GM12891 (cell line): ENCODE data around the gene NDST3.

ENCODE experiments used
- DNase-seq: peaks from one replicate; pipeline ENCODE4 v3.0.0; 2011; ENCODE audit warnings: low spot score; ENCODE audit not compliant: insufficient read length
- FAIRE-seq: peaks from 2 replicates; lab custom pipeline; 2011; peaks lifted over from hg19 to GRCh38; lab: Jason Lieb, UNC
- PAX5 ChIP-seq: IDR thresholded peaks from 2 replicates; pipeline ENCODE4 v1.6.1; 2011; ENCODE audit warnings: low read length, moderate library complexity, mild to moderate bottlenecking; ENCODE audit not compliant: insufficient read depth, severe bottlenecking
- POLR2A ChIP-seq: IDR thresholded peaks from 2 replicates; pipeline ENCODE4 v1.6.1; 2011; ENCODE audit warnings: low read depth, low read length, control low read depth
- POLR2AphosphoS5 ChIP-seq: IDR thresholded peaks from 2 replicates; pipeline ENCODE4 v1.6.1; 2011; ENCODE audit warnings: low read depth, low read length, control low read depth
- POU2F2 ChIP-seq: IDR thresholded peaks from 2 replicates; pipeline ENCODE4 v1.6.1; 2011; ENCODE audit warnings: low read depth, mild to moderate bottlenecking, control low read depth, low read length, moderate library complexity
- SPI1 ChIP-seq: IDR thresholded peaks from 2 replicates; pipeline ENCODE4 v1.6.1; 2011; ENCODE audit warnings: low read depth, low read length, control low read depth
- TAF1 ChIP-seq: IDR thresholded peaks from 2 replicates; pipeline ENCODE4 v1.6.1; 2011; ENCODE audit warnings: low read depth, low read length, control low read depth

Gene NDST3

GRCh38 chr4:118173126-118173525 lies 138.8 kb downstream of the NDST3 start:
- TF ChIP-seq SPI1 = no peak
- TF ChIP-seq POU2F2 = no peak
- no peak for TF ChIP-seq TAF1
- TF ChIP-seq PAX5 = no peak
- no peak for TF ChIP-seq POLR2A
- TF ChIP-seq POLR2AphosphoS5 = no peak
- no peak for FAIRE-seq
- no peak for DNase-seq

GRCh38 chr4:118173956-118174725 lies 139.9 kb downstream of the NDST3 start:
- no peak for DNase-seq
- no peak for TF ChIP-seq PAX5
- no peak for TF ChIP-seq POLR2A
- no peak for TF ChIP-seq POU2F2
- no peak for FAIRE-seq

- no peak for DNase-seq
- TF ChIP-seq POLR2AphosphoS5 (no peak), SPI1 (no peak), TAF1 (no peak), PAX5 (no peak), POU2F2 (no peak), POLR2A (no peak)
- FAIRE-seq = no peak
Measured at GRCh38 chr4:118175506-118175905, 141.2 kb downstream of the NDST3 start.

- TF ChIP-seq SPI1 (no peak), TAF1 (no peak), POU2F2 (no peak), POLR2A (no peak), PAX5 (no peak), POLR2AphosphoS5 (no peak)
- no peak for FAIRE-seq
- no peak for DNase-seq
Measured at GRCh38 chr4:118177126-118177525, 142.8 kb downstream of the NDST3 start.

GRCh38 chr4:118180776-118181175 lies 146.5 kb downstream of the NDST3 start:
- FAIRE-seq (no peak), DNase-seq (no peak)
- TF ChIP-seq PAX5 (no peak), POLR2AphosphoS5 (no peak), POU2F2 (no peak), TAF1 (no peak), POLR2A (no peak), SPI1 (no peak)

GRCh38 chr4:118190903-118191302 lies 156.6 kb downstream of the NDST3 start:
- FAIRE-seq = no peak
- no peak for DNase-seq
- TF ChIP-seq PAX5 (no peak), POLR2AphosphoS5 (no peak), POLR2A (no peak), SPI1 (no peak), TAF1 (no peak), POU2F2 (no peak)

GRCh38 chr4:118193421-118193820 lies 159.1 kb downstream of the NDST3 start:
- no peak for FAIRE-seq
- TF ChIP-seq POLR2AphosphoS5 = no peak
- no peak for TF ChIP-seq PAX5
- no peak for TF ChIP-seq POU2F2
- no peak for TF ChIP-seq SPI1
- no peak for TF ChIP-seq POLR2A
- TF ChIP-seq TAF1 = no peak
- DNase-seq = no peak

- TF ChIP-seq PAX5 (no peak), TAF1 (no peak), POLR2AphosphoS5 (no peak), SPI1 (no peak), POU2F2 (no peak), POLR2A (no peak)
- FAIRE-seq (no peak), DNase-seq (no peak)
Measured at GRCh38 chr4:118206627-118207026, 172.3 kb downstream of the NDST3 start.

- TF ChIP-seq POU2F2 (no peak), POLR2A (no peak), POLR2AphosphoS5 (no peak), SPI1 (no peak), TAF1 (no peak), PAX5 (no peak)
- FAIRE-seq (no peak), DNase-seq (no peak)
Measured at GRCh38 chr4:118213101-118213500, 178.8 kb downstream of the NDST3 start.

GRCh38 chr4:118215826-118216225 lies 181.5 kb downstream of the NDST3 start:
- no peak for FAIRE-seq
- no peak for TF ChIP-seq POU2F2
- TF ChIP-seq SPI1 = no peak
- no peak for TF ChIP-seq TAF1
- no peak for TF ChIP-seq POLR2A
- TF ChIP-seq POLR2AphosphoS5 = no peak
- no peak for TF ChIP-seq PAX5
- no peak for DNase-seq
